HepG2 (cell line): ENCODE data around the gene CMIP. TPM values are rescaled to one million over a fixed set of nuclear protein-coding genes. Genes with fewer than 3 reads are reported as not detected.

ENCODE experiments used
- HOXA9 ChIP-seq: sonication (generic); formaldehyde crosslinking; IDR thresholded peaks from 2 replicates; pipeline ENCODE4 v1.8.1; 2022; ENCODE audit warnings: missing genetic modification reagents, mild to moderate bottlenecking, moderate library complexity, borderline replicate concordance
- HOXD1 ChIP-seq: sonication (generic); formaldehyde crosslinking; IDR thresholded peaks from 2 replicates; pipeline ENCODE4 v1.5.0; 2020; ENCODE audit warnings: missing genetic modification reagents
- KDM6A ChIP-seq: IDR thresholded peaks from 2 replicates; pipeline ENCODE4 v1.6.1; 2016; ENCODE audit warnings: low read depth
- NFIC ChIP-seq: IDR thresholded peaks from 2 replicates; pipeline ENCODE4 v1.6.1; 2012; ENCODE audit warnings: mild to moderate bottlenecking, low read length, inconsistent platforms
- XBP1 ChIP-seq: sonication (generic); formaldehyde crosslinking; IDR thresholded peaks from 2 replicates; pipeline ENCODE4 v1.5.0; 2020; ENCODE audit warnings: missing genetic modification reagents
- ZNF44 ChIP-seq: sonication (generic); formaldehyde crosslinking; IDR thresholded peaks from 2 replicates; pipeline ENCODE4 v1.5.1; 2020; ENCODE audit warnings: mild to moderate bottlenecking, missing genetic modification reagents
- ZNF552 ChIP-seq: sonication (generic); formaldehyde crosslinking; IDR thresholded peaks from 2 replicates; pipeline ENCODE4 v1.9.0; 2022; ENCODE audit warnings: missing genetic modification reagents, mild to moderate bottlenecking, borderline replicate concordance
- ZSCAN9 ChIP-seq: IDR thresholded peaks from 2 replicates; pipeline ENCODE4 v1.6.1; 2016; ENCODE audit warnings: borderline replicate concordance
- polyA plus RNA-seq, 8 experiments: library from polyadenylated mRNA; depleted of rRNA in 3 of 8; stranded (reverse) in 7 of 8; unstranded in 1 of 8; fragments of >200 nt; fragmentation: Illumina TruSeq in 4 of 8; extraction: Trizol in 4 of 8; gene quantifications; 2 replicates each; pipeline versions ENCODE4 v1.2.1 to v1.2.3, GENCODE V29; 2011 to 2016; ENCODE audit warnings: low read depth in 4 of 8, missing spikeins in 1 of 8, mixed read lengths in 1 of 8; ENCODE audit not compliant: insufficient read depth in 1 of 8
- total RNA-seq, 5 experiments: library from RNA; depleted of rRNA; stranded (reverse); fragments of >200 nt; fragmentation: Illumina TruSeq; extraction: Trizol; gene quantifications; 2 replicates each; pipeline ENCODE4 v1.2.3, GENCODE V29; 2016; ENCODE audit warnings: low read depth in 1 of 5
- TF ChIP-seq, protein P1 (sequence below): IDR thresholded peaks from 2 replicates; pipeline ENCODE4 v1.6.1; 2016; ENCODE audit warnings: missing compliant biosample characterization, missing genetic modification reagents, borderline replicate concordance
- TF ChIP-seq, protein P2 (sequence below): sonication (generic); formaldehyde crosslinking; IDR thresholded peaks from 2 replicates; pipeline ENCODE4 v1.5.0; 2020; ENCODE audit warnings: missing genetic modification reagents, mild to moderate bottlenecking, borderline replicate concordance
- TF ChIP-seq, protein P3 (sequence below): fragments of 450-650 bp; IDR thresholded peaks from 2 replicates; pipeline ENCODE4 v1.6.1; 2016
- TF ChIP-seq, protein P4 (sequence below): IDR thresholded peaks from 2 replicates; pipeline ENCODE4 v1.6.1; 2016; ENCODE audit warnings: low read depth
- TF ChIP-seq, protein P5 (sequence below): sonication (generic); formaldehyde crosslinking; IDR thresholded peaks from 2 replicates; pipeline ENCODE4 v1.5.0; 2020; ENCODE audit warnings: missing genetic modification reagents, mild to moderate bottlenecking, borderline replicate concordance
- TF ChIP-seq, protein P6 (sequence below): sonication (generic); formaldehyde crosslinking; IDR thresholded peaks from 2 replicates; pipeline ENCODE4 v1.4.0; 2020; ENCODE audit warnings: mild to moderate bottlenecking, missing genetic modification reagents
- TF ChIP-seq, protein P7 (sequence below): sonication (generic); formaldehyde crosslinking; IDR thresholded peaks from 2 replicates; pipeline ENCODE4 v1.9.0; 2022; ENCODE audit warnings: low read depth, missing genetic modification reagents

CMIP gene
- total and polyA plus RNA-seq, 2 of the 13 experiments (the other 11 are each of a cell fraction or from before 2014, with no cell fraction given): 10.9 to 18.1 TPM

DNA sequence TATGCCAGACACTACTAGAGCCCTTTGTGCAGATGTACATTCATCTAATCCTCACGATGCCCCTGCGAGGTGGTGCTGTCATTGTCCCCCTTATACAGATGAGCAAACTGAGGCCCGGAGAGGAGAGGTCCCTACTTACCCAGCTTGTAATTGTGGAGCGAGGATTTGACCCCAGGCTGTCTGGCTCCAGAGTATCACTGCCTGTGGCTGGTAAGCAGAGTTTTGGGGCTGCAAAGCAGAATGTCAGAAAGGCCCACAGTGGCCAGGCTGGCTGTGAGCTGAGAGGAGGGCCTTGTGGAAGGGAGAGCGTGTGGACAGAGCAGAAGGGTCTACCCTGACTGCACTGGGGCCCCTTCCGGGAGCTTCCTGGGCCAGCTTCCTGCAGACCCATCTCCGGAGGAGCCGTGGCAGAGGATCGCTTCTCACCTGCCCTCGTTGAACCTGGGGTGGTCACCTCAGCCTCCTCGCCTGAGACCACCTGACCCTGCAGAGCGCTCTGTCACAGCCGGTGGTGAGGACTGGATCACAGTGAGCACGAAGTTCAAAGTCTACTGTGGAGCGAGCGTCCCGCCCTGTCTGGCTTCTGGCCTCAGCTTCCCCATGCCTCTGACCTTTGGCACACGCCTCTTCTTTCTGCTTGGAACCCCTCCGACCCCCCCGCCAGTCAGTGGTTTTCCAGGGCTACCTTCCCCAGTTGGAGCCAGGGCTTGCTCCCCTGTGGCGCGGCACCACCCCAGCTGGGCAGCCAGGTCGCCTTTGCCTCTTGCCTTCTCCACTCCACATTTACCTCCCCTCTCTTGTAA lies 12.1 kb downstream of the CMIP start (continued):
- TF ChIP-seq, protein P1, sequence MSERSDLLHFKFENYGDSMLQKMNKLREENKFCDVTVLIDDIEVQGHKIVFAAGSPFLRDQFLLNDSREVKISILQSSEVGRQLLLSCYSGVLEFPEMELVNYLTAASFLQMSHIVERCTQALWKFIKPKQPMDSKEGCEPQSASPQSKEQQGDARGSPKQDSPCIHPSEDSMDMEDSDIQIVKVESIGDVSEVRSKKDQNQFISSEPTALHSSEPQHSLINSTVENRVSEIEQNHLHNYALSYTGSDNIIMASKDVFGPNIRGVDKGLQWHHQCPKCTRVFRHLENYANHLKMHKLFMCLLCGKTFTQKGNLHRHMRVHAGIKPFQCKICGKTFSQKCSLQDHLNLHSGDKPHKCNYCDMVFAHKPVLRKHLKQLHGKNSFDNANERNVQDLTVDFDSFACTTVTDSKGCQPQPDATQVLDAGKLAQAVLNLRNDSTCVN (CRISPR knock-in tag): peak; percentile 86
- TF ChIP-seq, protein P2, sequence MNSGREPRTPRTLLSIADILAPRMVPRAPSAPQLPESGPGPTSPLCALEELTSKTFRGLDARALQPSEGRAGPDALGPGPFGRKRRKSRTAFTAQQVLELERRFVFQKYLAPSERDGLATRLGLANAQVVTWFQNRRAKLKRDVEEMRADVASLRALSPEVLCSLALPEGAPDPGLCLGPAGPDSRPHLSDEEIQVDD (CRISPR knock-in tag): peak; percentile 39
- TF ChIP-seq, protein P3, sequence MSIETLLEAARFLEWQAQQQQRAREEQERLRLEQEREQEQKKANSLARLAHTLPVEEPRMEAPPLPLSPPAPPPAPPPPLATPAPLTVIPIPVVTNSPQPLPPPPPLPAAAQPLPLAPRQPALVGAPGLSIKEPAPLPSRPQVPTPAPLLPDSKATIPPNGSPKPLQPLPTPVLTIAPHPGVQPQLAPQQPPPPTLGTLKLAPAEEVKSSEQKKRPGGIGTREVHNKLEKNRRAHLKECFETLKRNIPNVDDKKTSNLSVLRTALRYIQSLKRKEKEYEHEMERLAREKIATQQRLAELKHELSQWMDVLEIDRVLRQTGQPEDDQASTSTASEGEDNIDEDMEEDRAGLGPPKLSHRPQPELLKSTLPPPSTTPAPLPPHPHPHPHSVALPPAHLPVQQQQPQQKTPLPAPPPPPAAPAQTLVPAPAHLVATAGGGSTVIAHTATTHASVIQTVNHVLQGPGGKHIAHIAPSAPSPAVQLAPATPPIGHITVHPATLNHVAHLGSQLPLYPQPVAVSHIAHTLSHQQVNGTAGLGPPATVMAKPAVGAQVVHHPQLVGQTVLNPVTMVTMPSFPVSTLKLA: peak; percentile 33
- TF ChIP-seq ZNF552 (CRISPR knock-in tag): 0 out of 2 replicates have a peak, but pooled peaks have one; percentile 57
- TF ChIP-seq XBP1 (CRISPR knock-in tag): no peak
- TF ChIP-seq ZNF44: peak; percentile 63; the same call in 1 of the 2 replicates
- TF ChIP-seq, protein P4, sequence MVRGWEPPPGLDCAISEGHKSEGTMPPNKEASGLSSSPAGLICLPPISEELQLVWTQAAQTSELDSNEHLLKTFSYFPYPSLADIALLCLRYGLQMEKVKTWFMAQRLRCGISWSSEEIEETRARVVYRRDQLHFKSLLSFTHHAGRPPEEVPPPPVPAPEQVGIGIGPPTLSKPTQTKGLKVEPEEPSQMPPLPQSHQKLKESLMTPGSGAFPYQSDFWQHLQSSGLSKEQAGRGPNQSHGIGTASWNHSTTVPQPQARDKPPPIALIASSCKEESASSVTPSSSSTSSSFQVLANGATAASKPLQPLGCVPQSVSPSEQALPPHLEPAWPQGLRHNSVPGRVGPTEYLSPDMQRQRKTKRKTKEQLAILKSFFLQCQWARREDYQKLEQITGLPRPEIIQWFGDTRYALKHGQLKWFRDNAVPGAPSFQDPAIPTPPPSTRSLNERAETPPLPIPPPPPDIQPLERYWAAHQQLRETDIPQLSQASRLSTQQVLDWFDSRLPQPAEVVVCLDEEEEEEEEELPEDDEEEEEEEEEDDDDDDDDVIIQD (CRISPR knock-in tag): peak; percentile 68; the same call in 1 of the 2 replicates
- TF ChIP-seq HOXA9 (CRISPR knock-in tag): peak; percentile 34; the same call in 1 of the 2 replicates
- TF ChIP-seq ZSCAN9 (CRISPR knock-in tag): peak; percentile 93
- TF ChIP-seq NFIC: peak; percentile 50; the same call in 1 of the 2 replicates
- peak; percentile 53 for TF ChIP-seq HOXD1 (CRISPR knock-in tag)
- TF ChIP-seq, protein P5, sequence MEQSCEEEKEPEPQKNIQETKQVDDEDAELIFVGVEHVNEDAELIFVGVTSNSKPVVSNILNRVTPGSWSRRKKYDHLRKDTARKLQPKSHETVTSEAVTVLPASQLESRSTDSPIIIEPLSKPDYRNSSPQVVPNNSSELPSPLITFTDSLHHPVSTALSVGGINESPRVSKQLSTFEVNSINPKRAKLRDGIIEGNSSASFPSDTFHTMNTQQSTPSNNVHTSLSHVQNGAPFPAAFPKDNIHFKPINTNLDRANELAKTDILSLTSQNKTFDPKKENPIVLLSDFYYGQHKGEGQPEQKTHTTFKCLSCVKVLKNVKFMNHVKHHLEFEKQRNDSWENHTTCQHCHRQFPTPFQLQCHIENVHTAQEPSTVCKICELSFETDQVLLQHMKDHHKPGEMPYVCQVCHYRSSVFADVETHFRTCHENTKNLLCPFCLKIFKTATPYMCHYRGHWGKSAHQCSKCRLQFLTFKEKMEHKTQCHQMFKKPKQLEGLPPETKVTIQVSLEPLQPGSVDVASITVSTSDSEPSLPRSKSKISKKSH: peak; percentile 70; the same call in 1 of the 2 replicates
- peak; percentile 87 for TF ChIP-seq KDM6A (CRISPR knock-in tag)
- TF ChIP-seq, protein P6, sequence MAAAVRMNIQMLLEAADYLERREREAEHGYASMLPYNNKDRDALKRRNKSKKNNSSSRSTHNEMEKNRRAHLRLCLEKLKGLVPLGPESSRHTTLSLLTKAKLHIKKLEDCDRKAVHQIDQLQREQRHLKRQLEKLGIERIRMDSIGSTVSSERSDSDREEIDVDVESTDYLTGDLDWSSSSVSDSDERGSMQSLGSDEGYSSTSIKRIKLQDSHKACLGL: no peak; the same call in 1 of the 2 replicates
- TF ChIP-seq, protein P7, sequence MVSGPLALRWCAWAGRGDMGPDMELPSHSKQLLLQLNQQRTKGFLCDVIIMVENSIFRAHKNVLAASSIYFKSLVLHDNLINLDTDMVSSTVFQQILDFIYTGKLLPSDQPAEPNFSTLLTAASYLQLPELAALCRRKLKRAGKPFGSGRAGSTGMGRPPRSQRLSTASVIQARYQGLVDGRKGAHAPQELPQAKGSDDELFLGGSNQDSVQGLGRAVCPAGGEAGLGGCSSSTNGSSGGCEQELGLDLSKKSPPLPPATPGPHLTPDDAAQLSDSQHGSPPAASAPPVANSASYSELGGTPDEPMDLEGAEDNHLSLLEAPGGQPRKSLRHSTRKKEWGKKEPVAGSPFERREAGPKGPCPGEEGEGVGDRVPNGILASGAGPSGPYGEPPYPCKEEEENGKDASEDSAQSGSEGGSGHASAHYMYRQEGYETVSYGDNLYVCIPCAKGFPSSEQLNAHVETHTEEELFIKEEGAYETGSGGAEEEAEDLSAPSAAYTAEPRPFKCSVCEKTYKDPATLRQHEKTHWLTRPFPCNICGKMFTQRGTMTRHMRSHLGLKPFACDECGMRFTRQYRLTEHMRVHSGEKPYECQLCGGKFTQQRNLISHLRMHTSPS: peak; percentile 46; the same call in 1 of the 2 replicates
